GM21360 (cell line): ENCODE results near the gene SNX19.
A peak's percentile ranks its signal among the peaks of the same experiment; 100 is the strongest.
"Not testable (repeated sequence)": the region's sequence is repeated elsewhere in the genome, so short reads cannot be mapped to it uniquely, and the experiment has no call there.

Experiments used
- ATAC-seq: cut with Tn5 transposase; IDR thresholded peaks from one replicate; pipeline ENCODE4 v1.9.1; 2021; ENCODE audit warnings: mild to moderate bottlenecking, moderate library complexity; ENCODE audit not compliant: unreplicated experiment

SNX19 gene

GRCh38 chr11:130873761-130874160 lies 42.5 kb downstream of the SNX19 start:
- no peak for ATAC-seq

GRCh38 chr11:130872981-130873380 lies 43.3 kb downstream of the SNX19 start:
- no peak for ATAC-seq

- no peak for ATAC-seq
Measured at GRCh38 chr11:130872513-130872912, 43.8 kb downstream of the SNX19 start.

GRCh38 chr11:130872102-130872501 lies 44.2 kb downstream of the SNX19 start:
- no peak for ATAC-seq

GRCh38 chr11:130871616-130872015 lies 44.7 kb downstream of the SNX19 start:
- no peak for ATAC-seq

- ATAC-seq: no peak
Measured at GRCh38 chr11:130868721-130869390, 47.4 kb downstream of the SNX19 start.

GRCh38 chr11:130868086-130868710 lies 48.1 kb downstream of the SNX19 start:
- ATAC-seq: no peak

- ATAC-seq: no peak
Measured at GRCh38 chr11:130866831-130867230, 49.4 kb downstream of the SNX19 start.

- no peak for ATAC-seq
Measured at GRCh38 chr11:130865774-130866114, 50.5 kb downstream of the SNX19 start.

GRCh38 chr11:130865091-130865773 lies 51.0 kb downstream of the SNX19 start:
- no peak for ATAC-seq

GRCh38 chr11:130861902-130862860 lies 54.1 kb downstream of the SNX19 start:
- peak; percentile 71 for ATAC-seq

GRCh38 chr11:130861283-130861682 lies 55.0 kb downstream of the SNX19 start:
- no peak for ATAC-seq

GRCh38 chr11:130859886-130860285 lies 56.4 kb downstream of the SNX19 start:
- ATAC-seq: no peak

- ATAC-seq: no peak
Measured at GRCh38 chr11:130858215-130858614, 58.1 kb downstream of the SNX19 start.

- not testable (repeated sequence) for ATAC-seq
Measured at GRCh38 chr11:130855707-130856106, 60.6 kb downstream of the SNX19 start.

- peak; percentile 73 for ATAC-seq
Measured at GRCh38 chr11:130854483-130854882, 61.8 kb downstream of the SNX19 start.

GRCh38 chr11:130852589-130852988 lies 63.7 kb downstream of the SNX19 start:
- no peak for ATAC-seq

- no peak for ATAC-seq
Measured at GRCh38 chr11:130850185-130850944, 65.9 kb downstream of the SNX19 start.

GRCh38 chr11:130849215-130849568 lies 67.1 kb downstream of the SNX19 start:
- ATAC-seq: no peak
